ENCODE data around the gene MTNR1A. TPM values are rescaled to one million over a fixed set of nuclear protein-coding genes. Genes with fewer than 3 reads are reported as not detected.

MTNR1A gene
- total RNA-seq, 1 donor from 2014 or later: not detected

GRCh38 chr4:186563761-186564160, 8.4 kb upstream of the MTNR1A start:
- no peaks in the 10 kb centered on the region for H3K36me3 ChIP-seq
- H3K4me1 ChIP-seq: no peaks in the 10 kb centered on the region
- ATAC-seq (no peak), DNase-seq (no peak)
- TF ChIP-seq CTCF (IDR thresholded peaks at IDR 0.05): no peak
- intact Hi-C loops (cut with DNase I): no loop called here
- no peak overlapping the region for H3K27ac ChIP-seq
- no peaks in the 10 kb centered on the region for H3K9me3 ChIP-seq
- no peak overlapping the region for H3K4me3 ChIP-seq
- H3K27me3 ChIP-seq: no peaks in the 10 kb centered on the region

- no peak for TF ChIP-seq CTCF (IDR thresholded peaks at IDR 0.05)
- no peak overlapping the region for H3K27ac ChIP-seq
- H3K9me3 ChIP-seq: no peaks in the 10 kb centered on the region
- no peaks in the 10 kb centered on the region for H3K36me3 ChIP-seq
- ATAC-seq (no peak), DNase-seq (no peak)
- H3K4me3 ChIP-seq: no peak overlapping the region
- no peaks in the 10 kb centered on the region for H3K27me3 ChIP-seq
- no peaks in the 10 kb centered on the region for H3K4me1 ChIP-seq
- intact Hi-C loops (cut with DNase I): no loop called here
Observed at GRCh38 chr4:186561748-186562147, 6.4 kb upstream of the MTNR1A start.

GRCh38 chr4:186560647-186561046, 5.3 kb upstream of the MTNR1A start:
- intact Hi-C loops (cut with DNase I): no loop called here
- Histone ChIP-seq H3K9me3 (no peaks in the 10 kb centered on the region), H3K36me3 (no peaks in the 10 kb centered on the region), H3K27me3 (peaks cover 6% of the 10 kb centered on the region), H3K27ac (no peak overlapping the region), H3K4me3 (no peak overlapping the region), H3K4me1 (no peaks in the 10 kb centered on the region)
- DNase-seq (no peak), ATAC-seq (no peak)
- TF ChIP-seq CTCF (IDR thresholded peaks at IDR 0.05): no peak

GRCh38 chr4:186557486-186557885, 2.1 kb upstream of the MTNR1A start:
- Histone ChIP-seq H3K4me3 (no peak overlapping the region), H3K9me3 (no peaks in the 10 kb centered on the region), H3K27ac (no peak overlapping the region), H3K27me3 (peaks cover 36% of the 10 kb centered on the region), H3K4me1 (no peaks in the 10 kb centered on the region), H3K36me3 (no peaks in the 10 kb centered on the region)
- ATAC-seq: peak; percentile 54
- no peak for TF ChIP-seq CTCF (IDR thresholded peaks at IDR 0.05)
- intact Hi-C loops (cut with DNase I): no loop called here
- no peak for DNase-seq

- H3K27ac ChIP-seq: no peak overlapping the region
- H3K4me1 ChIP-seq: no peaks in the 10 kb centered on the region
- no peak for TF ChIP-seq CTCF (IDR thresholded peaks at IDR 0.05)
- no peak overlapping the region for H3K4me3 ChIP-seq
- intact Hi-C loops (cut with DNase I): no loop called here
- DNase-seq: no peak
- no peak for ATAC-seq
- H3K27me3 ChIP-seq: peaks cover 41% of the 10 kb centered on the region
- no peaks in the 10 kb centered on the region for H3K36me3 ChIP-seq
- H3K9me3 ChIP-seq: no peaks in the 10 kb centered on the region
Observed at GRCh38 chr4:186557061-186557460, 1.7 kb upstream of the MTNR1A start.

GRCh38 chr4:186554539-186554913, 841 bp downstream of the MTNR1A start:
- ATAC-seq: peak; percentile 56
- Histone ChIP-seq H3K27ac (no peak overlapping the region), H3K4me3 (peak overlapping the region; percentile 14), H3K9me3 (no peaks in the 10 kb centered on the region), H3K4me1 (no peaks in the 10 kb centered on the region), H3K27me3 (peaks cover 42% of the 10 kb centered on the region), H3K36me3 (no peaks in the 10 kb centered on the region)
- TF ChIP-seq CTCF (IDR thresholded peaks at IDR 0.05): no peak
- no peak for DNase-seq
- intact Hi-C loops (cut with DNase I): no loop called here
